Right kidney (tissue), 1 donor: ENCODE results near the gene RNF166.
"Not testable (repeated sequence)": the region's sequence is repeated elsewhere in the genome, so short reads cannot be mapped to it uniquely, and the experiment has no call there.

Experiments
- DNase-seq: peaks from one replicate; pipeline ENCODE4 v3.0.0-alpha.2; 2016

Gene RNF166

GRCh38 chr16:88676502-88677242 is 29.5 kb downstream of the RNF166 start:
- DNase-seq, result no peak

DNA sequence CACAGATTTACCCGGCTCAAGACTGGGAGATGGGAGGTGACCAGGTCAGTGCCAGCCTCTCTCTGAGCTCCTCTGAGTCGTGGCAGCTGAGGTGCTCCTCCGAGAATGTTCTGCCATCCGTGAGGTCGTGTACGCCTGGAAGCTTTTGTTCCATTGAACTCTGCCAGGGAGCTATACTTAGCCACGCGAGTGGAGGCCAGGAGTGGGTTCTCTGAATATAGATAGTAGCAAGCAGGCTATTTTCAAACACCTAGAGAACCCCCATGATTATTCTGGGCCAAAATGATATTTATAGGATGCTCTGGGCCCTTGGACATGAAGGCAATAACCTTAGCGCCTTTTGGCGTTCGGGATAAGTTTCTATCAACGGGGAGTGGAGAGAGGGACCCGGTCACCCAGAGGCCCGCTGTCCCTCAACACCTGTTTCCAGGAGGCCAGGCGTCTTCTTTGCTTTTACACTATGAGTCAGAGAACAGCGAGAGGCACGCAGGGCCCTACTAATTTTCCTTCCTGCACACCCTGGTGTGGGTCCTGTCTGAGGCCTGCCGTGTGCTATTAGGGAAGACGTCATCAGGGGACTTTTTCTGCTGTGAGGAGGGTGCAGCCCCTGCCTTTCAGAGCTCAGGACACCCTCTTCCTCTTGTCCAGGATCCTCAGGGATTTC is 32.4 kb downstream of the RNF166 start:
- DNase-seq, result no peak

GRCh38 chr16:88672776-88673175 is 33.4 kb downstream of the RNF166 start:
- no peak for DNase-seq

- DNase-seq, result no peak
Observed at GRCh38 chr16:88671806-88672205, 34.4 kb downstream of the RNF166 start.

GRCh38 chr16:88669980-88670379 is 36.2 kb downstream of the RNF166 start:
- DNase-seq, result no peak

DNA sequence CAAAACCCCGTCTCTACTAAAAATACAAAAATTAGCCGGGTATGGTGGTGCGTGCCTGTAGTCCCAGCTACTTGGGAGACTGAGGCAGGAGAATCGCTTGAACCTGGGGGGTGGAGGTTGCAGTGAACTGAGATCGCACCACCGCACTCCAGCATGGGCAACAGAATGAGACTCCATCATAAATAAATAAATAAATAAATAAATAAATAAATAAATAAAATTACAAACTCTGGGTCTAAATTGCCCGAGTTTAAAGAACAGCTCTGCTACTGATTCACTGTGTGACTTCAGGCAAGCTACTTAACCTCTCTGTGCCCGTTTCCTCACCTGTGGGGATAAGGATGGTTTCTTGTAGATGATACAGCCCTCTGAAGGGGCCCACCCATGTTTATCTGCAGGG is 36.7 kb downstream of the RNF166 start:
- DNase-seq, result not testable (repeated sequence)

DNA sequence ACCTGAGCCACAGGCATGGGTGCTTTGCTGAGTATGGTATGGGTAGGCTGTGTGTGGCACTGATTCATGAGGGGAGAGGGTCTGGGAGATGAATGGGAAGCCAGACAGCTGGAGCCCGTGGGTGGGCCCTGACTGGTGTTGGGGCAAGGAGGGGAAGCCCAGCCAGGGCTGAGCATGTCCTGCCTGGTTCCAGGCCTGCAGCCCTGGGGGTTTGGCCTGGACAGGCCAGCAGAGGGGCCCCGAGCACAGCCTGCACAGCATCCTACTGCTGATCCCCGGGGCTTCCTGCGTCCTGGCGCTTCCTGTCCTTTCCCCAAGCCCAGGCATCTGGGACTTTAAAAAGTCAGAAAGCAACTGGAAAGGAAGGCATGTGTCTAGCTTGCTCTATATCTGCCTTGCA is 38.7 kb downstream of the RNF166 start:
- DNase-seq, result no peak

- no peak for DNase-seq
Observed at GRCh38 chr16:88665570-88665969, 40.6 kb downstream of the RNF166 start.

GRCh38 chr16:88665148-88665547 is 41.1 kb downstream of the RNF166 start:
- DNase-seq, result no peak

DNA sequence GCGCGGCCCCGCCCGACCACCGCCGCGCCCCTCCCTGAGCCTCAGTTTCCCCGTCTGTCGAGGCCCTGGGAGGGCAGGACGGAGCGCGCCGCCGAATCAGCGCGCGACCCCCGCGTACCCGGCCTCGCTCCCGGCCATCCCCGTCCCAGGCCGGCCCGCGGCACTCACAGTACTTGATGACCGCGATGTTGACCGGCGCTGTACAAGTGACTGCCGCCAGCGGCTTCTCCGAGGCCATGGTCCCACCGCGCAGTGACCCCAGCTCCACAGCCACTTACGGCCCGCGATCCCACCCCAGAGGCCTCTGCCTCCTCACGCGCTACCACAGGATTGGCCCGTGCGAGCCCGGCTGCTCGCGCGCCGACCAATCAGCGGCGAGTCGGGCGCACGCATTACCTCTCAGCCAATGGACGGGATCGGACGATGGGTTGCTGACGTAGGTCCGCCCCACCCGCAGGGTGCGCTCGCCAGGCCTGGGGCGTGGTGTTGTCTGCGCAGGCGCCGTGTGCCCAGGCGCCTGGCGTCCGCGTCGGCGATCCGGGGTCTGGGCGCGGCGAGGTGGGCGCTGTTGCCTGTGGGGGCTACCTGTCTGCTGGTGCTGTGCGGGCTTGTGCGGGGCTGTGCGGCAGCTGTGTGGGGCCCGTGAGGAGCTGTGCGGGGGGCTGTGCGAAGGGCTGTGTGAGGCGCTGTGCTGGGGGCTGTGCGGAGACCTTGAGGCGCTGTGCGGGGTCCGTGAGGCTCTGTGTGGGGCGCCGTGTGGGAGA is 43.2 kb downstream of the RNF166 start, which contains the start of gene MVD:
MVD (minus strand) TSS at position 249 of the 764 bp plus-strand sequence; CDS start at position 238, 11 bp downstream.
- DNase-seq, result peak; percentile 91

DNA sequence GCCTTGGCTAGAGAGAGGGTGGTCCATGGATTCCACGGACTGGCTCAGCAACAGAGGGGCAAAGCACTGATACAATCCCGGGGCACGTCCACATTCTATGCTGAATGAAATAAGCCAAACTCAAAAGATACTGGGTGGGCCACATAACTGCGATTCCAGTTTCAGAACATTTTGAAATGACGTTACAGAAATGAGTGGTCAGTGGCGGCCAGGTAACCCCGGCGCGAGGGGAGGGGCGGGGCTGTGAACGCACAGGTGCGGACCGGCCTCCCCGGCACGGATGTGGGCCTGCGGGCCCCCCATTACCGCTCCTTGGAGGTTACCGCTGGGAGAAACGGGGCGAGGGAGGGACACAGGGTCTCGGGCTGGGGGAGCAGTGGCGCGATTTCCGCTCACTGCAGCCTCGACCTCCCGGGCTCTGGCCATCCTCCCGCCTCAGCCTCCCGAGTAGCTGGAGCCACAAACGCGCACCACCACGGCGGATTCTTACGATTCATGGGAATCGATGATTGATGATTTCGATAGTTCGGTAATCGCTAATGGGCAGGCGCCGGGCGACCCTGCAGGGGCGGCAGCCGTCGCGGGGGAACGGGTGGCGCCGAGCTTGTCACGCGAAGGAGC is 43.9 kb downstream of the RNF166 start:
- DNase-seq, result peak; percentile 42

- DNase-seq, result no peak
Observed at GRCh38 chr16:88661468-88661867, 44.7 kb downstream of the RNF166 start.

DNA sequence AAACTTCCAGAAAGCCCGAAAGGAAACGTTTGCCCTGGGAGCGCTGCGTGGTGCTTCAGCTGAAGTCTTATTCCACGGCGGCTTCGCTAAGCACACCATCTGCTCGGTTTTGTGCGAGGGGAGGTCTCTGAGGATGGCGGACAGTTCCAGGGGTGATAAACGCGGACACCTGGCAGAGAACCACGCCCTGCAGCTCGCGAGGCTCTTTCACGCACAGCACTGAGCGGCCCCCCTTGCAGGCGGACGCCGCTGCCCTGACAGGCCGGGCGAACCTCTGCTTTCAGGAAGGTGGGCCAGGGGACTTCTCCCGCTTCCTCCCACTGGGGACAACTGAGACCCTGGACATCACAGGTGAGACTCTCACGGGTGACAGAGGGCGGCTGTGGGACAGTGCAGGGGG is 47.0 kb downstream of the RNF166 start:
- DNase-seq, result no peak

DNA sequence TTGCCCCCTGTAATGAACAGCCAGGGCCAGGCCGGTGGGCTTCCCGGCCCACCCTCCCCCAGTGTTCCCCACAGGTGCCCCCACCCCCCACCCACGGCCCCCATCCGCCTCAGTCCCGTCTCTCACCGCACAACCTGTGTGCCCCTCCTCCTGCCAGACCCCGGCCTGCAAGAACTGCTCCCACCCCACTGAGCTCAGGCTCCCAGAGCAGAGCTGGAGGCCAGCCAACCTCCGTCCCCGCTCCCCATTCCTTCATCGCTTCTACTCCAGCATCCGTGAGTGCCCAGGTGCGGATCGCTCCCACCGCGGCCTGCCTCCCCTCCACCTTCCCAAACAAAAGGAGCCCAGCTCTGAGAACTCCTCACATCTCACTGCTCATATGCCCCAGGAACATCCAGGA is 47.5 kb downstream of the RNF166 start:
- DNase-seq, result no peak

DNA sequence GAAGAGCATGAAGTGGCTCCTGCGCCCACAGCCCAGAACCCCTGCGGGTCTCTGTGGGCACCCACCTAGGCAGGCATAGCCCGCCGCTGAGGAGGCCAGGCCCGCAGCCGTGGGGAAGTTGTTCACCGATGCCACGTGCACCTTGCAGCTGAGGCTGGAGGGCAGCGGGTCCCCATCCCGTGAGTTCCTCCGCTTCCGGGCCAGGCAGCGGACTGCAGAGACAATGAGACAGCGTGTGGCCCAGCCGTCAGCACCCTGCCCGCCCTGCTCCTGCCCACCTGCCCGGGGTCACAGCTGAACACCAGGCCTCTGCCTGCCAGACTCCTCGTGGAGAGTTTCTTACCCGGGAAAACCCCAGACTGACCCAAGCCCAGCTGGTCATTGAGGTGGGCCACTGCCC is 48.8 kb downstream of the RNF166 start:
- no peak for DNase-seq

DNA sequence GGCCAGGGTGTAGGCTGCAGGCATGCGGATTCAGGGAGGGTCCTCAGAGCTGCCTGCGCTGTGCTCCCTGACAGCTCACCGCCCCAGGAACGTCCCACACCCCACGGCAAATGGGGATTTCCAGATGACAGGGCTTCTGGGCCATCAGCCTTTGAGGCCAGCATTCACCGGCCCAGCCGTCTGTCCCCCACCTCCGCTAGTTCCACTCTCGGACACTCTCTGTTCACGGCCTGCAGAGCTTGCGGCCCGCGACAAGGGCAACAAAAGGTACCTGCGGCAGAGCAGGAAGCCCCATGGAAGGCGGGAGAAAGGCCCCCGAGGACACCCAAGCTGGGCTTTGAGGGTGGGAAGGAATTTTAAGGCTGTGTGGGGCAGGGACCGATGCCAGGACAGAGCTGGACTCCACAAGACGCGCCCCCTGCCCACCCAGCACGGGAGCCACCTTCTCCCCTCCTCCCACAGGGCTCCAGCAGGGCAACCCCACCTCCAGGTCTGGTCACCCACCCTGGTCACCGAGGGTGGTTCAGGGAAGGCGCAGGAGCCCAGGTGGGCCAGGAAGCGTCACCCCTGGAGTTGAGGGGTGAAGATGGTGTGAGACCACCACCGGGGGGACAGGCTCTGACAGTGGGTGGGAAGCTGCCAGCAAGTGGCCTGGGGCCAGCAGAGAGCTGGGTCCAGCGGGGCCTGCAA is 49.8 kb downstream of the RNF166 start:
- DNase-seq, result no peak

DNA sequence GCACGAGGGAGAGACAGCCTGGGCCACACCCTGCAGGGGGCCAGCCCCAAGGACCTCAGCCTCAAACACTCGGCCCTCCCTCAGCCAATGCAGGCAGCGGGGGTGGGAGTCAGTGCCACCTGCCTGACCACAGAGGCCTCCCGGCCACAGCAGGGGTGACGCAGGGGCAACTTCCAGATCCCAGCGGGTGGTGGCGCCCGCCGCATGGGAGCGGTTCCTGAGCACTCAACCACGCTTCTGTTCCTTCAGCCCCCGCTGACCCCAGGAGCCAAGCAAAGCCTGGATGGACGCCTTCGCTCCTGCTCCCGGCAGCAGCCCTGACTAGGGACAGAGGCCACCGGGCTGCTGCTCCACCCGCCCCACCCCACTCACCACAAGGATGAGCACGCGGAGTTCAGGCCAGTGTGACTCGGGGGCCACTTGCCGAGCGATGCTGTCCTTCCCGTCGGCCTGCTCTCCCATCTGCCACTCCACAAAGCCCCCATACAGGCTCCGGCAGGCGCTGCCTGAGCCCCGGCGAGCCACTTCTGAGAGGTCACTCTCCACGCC is 50.4 kb downstream of the RNF166 start:
- no peak for DNase-seq

- no peak for DNase-seq
Observed at GRCh38 chr16:88655053-88655732, 51.0 kb downstream of the RNF166 start.

DNA sequence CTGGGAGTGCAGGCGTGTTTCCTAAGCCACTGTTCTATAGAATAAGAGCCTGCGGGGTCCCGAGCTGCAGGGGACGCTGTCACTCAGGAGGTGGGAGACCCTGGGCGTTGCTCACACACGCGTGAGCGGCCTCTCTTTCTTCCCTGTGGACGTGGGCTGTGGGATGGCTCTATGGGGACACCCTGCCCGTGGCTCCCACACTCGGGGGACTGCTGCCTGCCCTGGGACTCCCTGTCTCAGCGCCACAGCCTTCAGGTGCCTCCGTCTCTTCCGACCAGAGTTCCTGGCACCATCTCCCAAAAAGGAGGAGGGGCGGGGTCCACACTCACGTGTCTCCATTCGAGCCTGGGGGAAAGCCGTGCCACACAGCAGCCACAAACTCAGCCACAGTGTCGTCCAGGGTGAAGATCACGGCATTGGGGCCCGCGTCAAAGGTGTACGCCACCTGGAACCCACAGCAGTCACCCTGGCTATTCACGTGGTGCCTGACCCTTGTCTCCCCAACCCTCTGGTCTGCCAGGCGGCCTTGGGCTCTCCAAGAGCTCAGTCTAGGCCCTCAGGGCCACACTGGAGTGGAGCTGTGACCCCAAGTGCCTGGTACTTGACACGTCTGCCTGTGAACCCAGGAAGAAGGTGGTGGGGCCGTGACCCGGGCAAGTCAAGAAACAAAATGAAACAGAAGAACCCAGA is 51.7 kb downstream of the RNF166 start:
- no peak for DNase-seq

- DNase-seq, result no peak
Observed at GRCh38 chr16:88653596-88654362, 52.4 kb downstream of the RNF166 start.
